GM23338 (cell line): ENCODE results near the gene SRRT. TPM values are rescaled to one million over a fixed set of nuclear protein-coding genes. Genes with fewer than 3 reads are reported as not detected.

Source experiments
- ATAC-seq: fragments of 200-7000 bp; cut with Tn5 transposase; 3 replicates; pipeline ENCODE4 v1.9.1; 2020
- DNase-seq: peaks from one replicate; pipeline ENCODE4 v3.0.0-alpha.2; 2015; ENCODE audit warnings: low spot score
- H2AFZ ChIP-seq: fragments of 200-600 bp; sonication (generic); 2 replicates; pipeline ENCODE4 v1.8.0; 2016; ENCODE audit warnings: antibody characterized with exemption, mild to moderate bottlenecking, moderate library complexity
- H3F3A ChIP-seq: fragments of 200-600 bp; sonication (generic); replicated peaks from 2 replicates; pipeline ENCODE4 v1.8.0; 2017; ENCODE audit warnings: antibody characterized with exemption, mixed run types, low read depth
- H3K27ac ChIP-seq: fragments of 200-600 bp; sonication (generic); 2 replicates; pipeline ENCODE4 v1.6.1; 2016; ENCODE audit warnings: low read depth
- H3K27me3 ChIP-seq: fragments of 200-600 bp; sonication (generic); 2 replicates; pipeline ENCODE4 v1.8.0; 2016; ENCODE audit warnings: mild to moderate bottlenecking, mixed run types, moderate library complexity; ENCODE audit not compliant: insufficient read depth
- H3K36me3 ChIP-seq: fragments of 200-600 bp; sonication (generic); 2 replicates; pipeline ENCODE4 v1.8.0; 2016; ENCODE audit warnings: mild to moderate bottlenecking; ENCODE audit not compliant: insufficient read depth
- H3K4me1 ChIP-seq: fragments of 200-600 bp; sonication (generic); 2 replicates; pipeline ENCODE4 v1.8.0; 2016; ENCODE audit warnings: mild to moderate bottlenecking, moderate library complexity; ENCODE audit not compliant: insufficient read depth
- H3K4me2 ChIP-seq: fragments of 200-600 bp; sonication (generic); 2 replicates; pipeline ENCODE4 v1.7.1; 2017; ENCODE audit warnings: mixed run types
- H3K4me3 ChIP-seq: fragments of 200-600 bp; sonication (generic); 2 replicates; pipeline ENCODE4 v1.6.1; 2016; ENCODE audit warnings: mixed run types
- H3K79me2 ChIP-seq: fragments of 200-600 bp; sonication (generic); replicated peaks from 2 replicates; pipeline ENCODE4 v1.8.0; 2017; ENCODE audit warnings: mild to moderate bottlenecking; ENCODE audit not compliant: insufficient read depth
- H3K9me2 ChIP-seq: fragments of 200-600 bp; sonication (generic); 2 replicates; pipeline ENCODE4 v1.8.0; 2017; ENCODE audit not compliant: insufficient read depth
- H4K20me1 ChIP-seq: fragments of 200-600 bp; sonication (generic); replicated peaks from 2 replicates; pipeline ENCODE4 v1.8.0; 2017; ENCODE audit warnings: mild to moderate bottlenecking; ENCODE audit not compliant: insufficient read depth
- H3K27ac Mint-ChIP-seq: 2 replicates; pipeline ENCODE4 v1.8.0; 2020; ENCODE audit warnings: inconsistent platforms, mild to moderate bottlenecking, moderate library complexity, mixed read lengths
- H3K27me3 Mint-ChIP-seq: 3 replicates; pipeline ENCODE4 v1.8.0; 2022; ENCODE audit warnings: low read depth, mild to moderate bottlenecking, moderate library complexity, mixed read lengths, inconsistent platforms; ENCODE audit not compliant: insufficient read depth, poor library complexity
- H3K36me3 Mint-ChIP-seq: 3 replicates; pipeline ENCODE4 v1.8.0; 2021; ENCODE audit warnings: low read depth, mild to moderate bottlenecking, inconsistent platforms, moderate library complexity, mixed read lengths
- H3K4me1 Mint-ChIP-seq: 3 replicates; pipeline ENCODE4 v1.8.0; 2020; ENCODE audit warnings: mild to moderate bottlenecking, inconsistent platforms, mixed read lengths
- H3K4me3 Mint-ChIP-seq: 3 replicates; pipeline ENCODE4 v1.8.0; 2021; ENCODE audit warnings: moderate library complexity, mild to moderate bottlenecking, inconsistent platforms, mixed read lengths
- H3K9me3 Mint-ChIP-seq: 3 replicates; pipeline ENCODE4 v1.8.0; 2020; ENCODE audit warnings: moderate library complexity, mild to moderate bottlenecking, inconsistent platforms, mixed read lengths
- CREB1 ChIP-seq: fragments of 250-450 bp; sonication (Bioruptor Pico); IDR thresholded peaks from 2 replicates; pipeline ENCODE4 v1.5.0; 2020; ENCODE audit warnings: low read depth, mild to moderate bottlenecking, moderate library complexity
- EZH2 ChIP-seq: fragments of 200-600 bp; sonication (generic); IDR thresholded peaks from one replicate; pipeline ENCODE4 v1.8.0; 2017; ENCODE audit warnings: antibody characterized with exemption, mild to moderate bottlenecking, low read depth; ENCODE audit not compliant: unreplicated experiment
- EZH2phosphoT487 ChIP-seq: fragments of 200-600 bp; sonication (generic); IDR thresholded peaks from one replicate; pipeline ENCODE4 v1.8.1; 2018; ENCODE audit warnings: antibody characterized with exemption; ENCODE audit not compliant: unreplicated experiment
- JUNB ChIP-seq: IDR thresholded peaks from one replicate; pipeline ENCODE4 v1.6.1; 2016; ENCODE audit warnings: antibody characterized with exemption; ENCODE audit not compliant: unreplicated experiment
- NANOG ChIP-seq: IDR thresholded peaks from 2 replicates; pipeline ENCODE4 v1.6.1; 2016; ENCODE audit warnings: antibody characterized with exemption, borderline replicate concordance
- POLR2AphosphoS5 ChIP-seq: IDR thresholded peaks from 2 replicates; pipeline ENCODE4 v1.6.1; 2016; ENCODE audit warnings: antibody characterized with exemption, low read depth
- ZNF331 ChIP-seq: fragments of 250-450 bp; sonication (Bioruptor Pico); IDR thresholded peaks from 2 replicates; pipeline ENCODE4 v1.5.0; 2020; ENCODE audit warnings: low read depth, mild to moderate bottlenecking, moderate library complexity
- polyA plus RNA-seq: library from polyadenylated mRNA; unstranded; fragments of >200 nt; fragmentation: Nextera tagmentation; extraction: Ambion mirVana; gene quantifications from 2 replicates; pipeline ENCODE4 v1.2.1, GENCODE V29; 2016
- total RNA-seq: library from RNA; depleted of rRNA; stranded (reverse); fragments of >200 nt; shearing (Covaris generic); gene quantifications from 2 replicates; pipeline ENCODE4 v1.2.3, GENCODE V29; 2014
- TF ChIP-seq, protein P1 (sequence below): IDR thresholded peaks from one replicate; pipeline ENCODE4 v1.6.1; 2018; ENCODE audit warnings: antibody characterized with exemption; ENCODE audit not compliant: unreplicated experiment
- TF ChIP-seq, protein P2 (sequence below): IDR thresholded peaks from 2 replicates; pipeline ENCODE4 v1.6.1; 2016; ENCODE audit warnings: antibody characterized with exemption
- TF ChIP-seq, protein P3 (sequence below), 2 experiments: fragments of 200-600 bp in 1 of 2; sonication (generic) in 1 of 2; conservative IDR thresholded peaks; 2 replicates each; pipeline versions ENCODE4 v1.5.1 to v1.6.1; 2016 to 2017; ENCODE audit warnings: antibody characterized with exemption in 2 of 2, low read depth in 2 of 2, mild to moderate bottlenecking in 2 of 2, moderate library complexity in 1 of 2

SRRT gene
- total and polyA plus RNA-seq, 2 experiments from 2014 or later: 113 to 140 TPM

DNA sequence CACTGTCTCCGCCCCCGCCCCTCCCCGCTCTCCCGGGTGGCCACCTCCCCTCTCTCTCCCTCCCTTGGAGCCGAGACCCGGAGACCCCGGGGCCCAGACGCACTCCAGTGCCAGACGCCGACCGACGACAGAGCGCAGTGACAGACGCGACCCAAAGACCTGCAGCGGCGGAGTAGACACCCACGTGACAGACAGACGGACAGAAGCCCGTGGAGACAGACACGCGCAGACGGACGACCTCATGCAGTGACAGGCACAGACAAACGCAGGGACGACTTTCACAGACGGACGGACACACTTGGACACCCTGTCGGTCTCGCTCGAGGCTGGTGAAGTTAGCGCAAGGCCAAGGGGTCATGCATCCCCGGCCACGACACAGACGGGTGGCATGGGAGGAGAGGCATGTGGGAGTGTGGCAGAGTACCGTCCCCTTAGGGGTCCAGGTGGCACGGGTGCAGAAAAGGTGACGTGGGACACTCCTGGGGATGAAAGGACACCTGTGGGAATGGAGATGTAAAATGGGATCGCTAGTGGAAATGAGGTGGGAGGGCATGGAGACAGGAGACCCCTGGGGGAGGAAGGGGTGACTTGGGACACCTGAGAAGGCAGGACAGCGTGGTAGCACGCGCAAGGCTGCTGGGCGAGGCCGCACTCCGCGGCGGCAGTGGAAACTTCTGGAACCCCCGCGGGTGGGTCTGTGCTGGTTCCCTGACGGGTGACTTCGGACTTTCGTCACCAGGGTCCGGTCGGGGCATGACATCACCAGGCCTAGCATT is 21.2 kb downstream of the SRRT start:
- no peaks in the 10 kb centered on the region for H4K20me1 ChIP-seq
- TF ChIP-seq EZH2 (peak; percentile 86), ZNF331 (no peak), JUNB (no peak), CREB1 (CRISPR knock-in tag) (0 out of 2 replicates have a peak, but pooled peaks have one; percentile 35), NANOG (no peak), EZH2phosphoT487 (no peak), POLR2AphosphoS5 (no peak)
- TF ChIP-seq, protein P1, sequence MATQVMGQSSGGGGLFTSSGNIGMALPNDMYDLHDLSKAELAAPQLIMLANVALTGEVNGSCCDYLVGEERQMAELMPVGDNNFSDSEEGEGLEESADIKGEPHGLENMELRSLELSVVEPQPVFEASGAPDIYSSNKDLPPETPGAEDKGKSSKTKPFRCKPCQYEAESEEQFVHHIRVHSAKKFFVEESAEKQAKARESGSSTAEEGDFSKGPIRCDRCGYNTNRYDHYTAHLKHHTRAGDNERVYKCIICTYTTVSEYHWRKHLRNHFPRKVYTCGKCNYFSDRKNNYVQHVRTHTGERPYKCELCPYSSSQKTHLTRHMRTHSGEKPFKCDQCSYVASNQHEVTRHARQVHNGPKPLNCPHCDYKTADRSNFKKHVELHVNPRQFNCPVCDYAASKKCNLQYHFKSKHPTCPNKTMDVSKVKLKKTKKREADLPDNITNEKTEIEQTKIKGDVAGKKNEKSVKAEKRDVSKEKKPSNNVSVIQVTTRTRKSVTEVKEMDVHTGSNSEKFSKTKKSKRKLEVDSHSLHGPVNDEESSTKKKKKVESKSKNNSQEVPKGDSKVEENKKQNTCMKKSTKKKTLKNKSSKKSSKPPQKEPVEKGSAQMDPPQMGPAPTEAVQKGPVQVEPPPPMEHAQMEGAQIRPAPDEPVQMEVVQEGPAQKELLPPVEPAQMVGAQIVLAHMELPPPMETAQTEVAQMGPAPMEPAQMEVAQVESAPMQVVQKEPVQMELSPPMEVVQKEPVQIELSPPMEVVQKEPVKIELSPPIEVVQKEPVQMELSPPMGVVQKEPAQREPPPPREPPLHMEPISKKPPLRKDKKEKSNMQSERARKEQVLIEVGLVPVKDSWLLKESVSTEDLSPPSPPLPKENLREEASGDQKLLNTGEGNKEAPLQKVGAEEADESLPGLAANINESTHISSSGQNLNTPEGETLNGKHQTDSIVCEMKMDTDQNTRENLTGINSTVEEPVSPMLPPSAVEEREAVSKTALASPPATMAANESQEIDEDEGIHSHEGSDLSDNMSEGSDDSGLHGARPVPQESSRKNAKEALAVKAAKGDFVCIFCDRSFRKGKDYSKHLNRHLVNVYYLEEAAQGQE: no peak
- TF ChIP-seq, protein P2, sequence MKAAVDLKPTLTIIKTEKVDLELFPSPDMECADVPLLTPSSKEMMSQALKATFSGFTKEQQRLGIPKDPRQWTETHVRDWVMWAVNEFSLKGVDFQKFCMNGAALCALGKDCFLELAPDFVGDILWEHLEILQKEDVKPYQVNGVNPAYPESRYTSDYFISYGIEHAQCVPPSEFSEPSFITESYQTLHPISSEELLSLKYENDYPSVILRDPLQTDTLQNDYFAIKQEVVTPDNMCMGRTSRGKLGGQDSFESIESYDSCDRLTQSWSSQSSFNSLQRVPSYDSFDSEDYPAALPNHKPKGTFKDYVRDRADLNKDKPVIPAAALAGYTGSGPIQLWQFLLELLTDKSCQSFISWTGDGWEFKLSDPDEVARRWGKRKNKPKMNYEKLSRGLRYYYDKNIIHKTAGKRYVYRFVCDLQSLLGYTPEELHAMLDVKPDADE: no peak
- TF ChIP-seq, protein P3, sequence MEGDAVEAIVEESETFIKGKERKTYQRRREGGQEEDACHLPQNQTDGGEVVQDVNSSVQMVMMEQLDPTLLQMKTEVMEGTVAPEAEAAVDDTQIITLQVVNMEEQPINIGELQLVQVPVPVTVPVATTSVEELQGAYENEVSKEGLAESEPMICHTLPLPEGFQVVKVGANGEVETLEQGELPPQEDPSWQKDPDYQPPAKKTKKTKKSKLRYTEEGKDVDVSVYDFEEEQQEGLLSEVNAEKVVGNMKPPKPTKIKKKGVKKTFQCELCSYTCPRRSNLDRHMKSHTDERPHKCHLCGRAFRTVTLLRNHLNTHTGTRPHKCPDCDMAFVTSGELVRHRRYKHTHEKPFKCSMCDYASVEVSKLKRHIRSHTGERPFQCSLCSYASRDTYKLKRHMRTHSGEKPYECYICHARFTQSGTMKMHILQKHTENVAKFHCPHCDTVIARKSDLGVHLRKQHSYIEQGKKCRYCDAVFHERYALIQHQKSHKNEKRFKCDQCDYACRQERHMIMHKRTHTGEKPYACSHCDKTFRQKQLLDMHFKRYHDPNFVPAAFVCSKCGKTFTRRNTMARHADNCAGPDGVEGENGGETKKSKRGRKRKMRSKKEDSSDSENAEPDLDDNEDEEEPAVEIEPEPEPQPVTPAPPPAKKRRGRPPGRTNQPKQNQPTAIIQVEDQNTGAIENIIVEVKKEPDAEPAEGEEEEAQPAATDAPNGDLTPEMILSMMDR (conservative IDR thresholded peaks at IDR 0.05; ENCODE audit: low read depth in 2 of 2): no peak
- no peak overlapping the region for H3K27ac ChIP-seq
- H3K4me2 ChIP-seq: peak overlapping the region; percentile 81
- Mint-ChIP-seq H3K9me3 (peaks cover 8% of the 10 kb centered on the region; the same call in 2 of the 3 replicates), H3K4me1 (peaks cover 23% of the 10 kb centered on the region), H3K36me3 (no peaks in the 10 kb centered on the region; the same call in 2 of the 3 replicates), H3K4me3 (peak overlapping the region; percentile 68), H3K27ac (no peak overlapping the region), H3K27me3 (peaks cover 40% of the 10 kb centered on the region)
- DNase-seq: peak; percentile 51
- no peaks in the 10 kb centered on the region for H3K36me3 ChIP-seq
- H3K9me2 ChIP-seq: no peaks in the 10 kb centered on the region
- H3K27me3 ChIP-seq: peaks cover 35% of the 10 kb centered on the region
- peak; percentile 4; the same call in 1 of the 3 replicates for ATAC-seq
- H3K79me2 ChIP-seq: no peaks in the 10 kb centered on the region
- no peak overlapping the region for H2AFZ ChIP-seq
- H3F3A ChIP-seq: peaks cover 5% of the 10 kb centered on the region; the same call in 1 of the 2 replicates
- H3K4me1 ChIP-seq: peaks cover 8% of the 10 kb centered on the region; the same call in 1 of the 2 replicates
- peak overlapping the region; percentile 52 for H3K4me3 ChIP-seq
